PC-3 (cell line): ENCODE data around the gene LRRC8E.

Experiments
- CTCF ChIP-seq: fragments of 300-600 bp; sonication (generic); conservative IDR thresholded peaks from 2 replicates; pipeline ENCODE4 v1.5.1; 2017; ENCODE audit warnings: antibody characterized with exemption, low read depth, mild to moderate bottlenecking, low read length
- EZH2 ChIP-seq: fragments of 300-600 bp; sonication (generic); IDR thresholded peaks from one replicate; pipeline ENCODE4 v1.6.1; 2017; ENCODE audit warnings: antibody characterized with exemption, mild to moderate bottlenecking, low read length; ENCODE audit not compliant: unreplicated experiment
- EZH2phosphoT487 ChIP-seq: fragments of 300-600 bp; sonication (generic); IDR thresholded peaks from 2 replicates; pipeline ENCODE4 v1.6.1; 2018; ENCODE audit warnings: mild to moderate bottlenecking, antibody characterized with exemption, low read length, borderline replicate concordance

GRCh38 chr19:7853770-7854128 lies 34.6 kb upstream of the LRRC8E start:
- TF ChIP-seq CTCF = no peak
- no peak for TF ChIP-seq EZH2
- no peak for TF ChIP-seq EZH2phosphoT487
